MM.1S (cell line): ENCODE results near the gene ZNF513.

Source experiments
- DNase-seq: peaks from one replicate; pipeline ENCODE4 v3.0.0-alpha.2; 2015
- H2AFZ ChIP-seq: fragments of 300-600 bp; sonication (generic); 2 replicates; pipeline ENCODE4 v1.6.0; 2016; ENCODE audit warnings: antibody characterized with exemption, low read length
- H3F3A ChIP-seq: fragments of 300-600 bp; sonication (generic); 2 replicates; pipeline ENCODE4 v1.6.1; 2016; ENCODE audit warnings: mild to moderate bottlenecking, antibody characterized with exemption, low read length, moderate library complexity, mixed read lengths; ENCODE audit not compliant: insufficient read depth
- H3K27ac ChIP-seq: fragments of 300-600 bp; sonication (generic); 2 replicates; pipeline ENCODE4 v1.5.1; 2016; ENCODE audit warnings: mild to moderate bottlenecking, low read length
- H3K27me3 ChIP-seq: fragments of 300-600 bp; sonication (generic); replicated peaks from 2 replicates; pipeline ENCODE4 v1.6.0; 2016; ENCODE audit warnings: low read length; ENCODE audit not compliant: insufficient read depth
- H3K36me3 ChIP-seq: fragments of 300-600 bp; sonication (generic); replicated peaks from 2 replicates; pipeline ENCODE4 v1.6.1; 2016; ENCODE audit warnings: mild to moderate bottlenecking, low read length, mixed read lengths; ENCODE audit not compliant: insufficient read depth
- H3K4me1 ChIP-seq: fragments of 300-600 bp; sonication (generic); 2 replicates; pipeline ENCODE4 v1.6.1; 2016; ENCODE audit warnings: low read length, mixed read lengths
- H3K4me2 ChIP-seq: fragments of 300-600 bp; sonication (generic); 2 replicates; pipeline ENCODE4 v1.6.0; 2016; ENCODE audit warnings: low read depth, low read length
- H3K4me3 ChIP-seq: fragments of 300-600 bp; sonication (generic); 2 replicates; pipeline ENCODE4 v1.5.1; 2016; ENCODE audit warnings: low read length, mixed read lengths
- H3K79me2 ChIP-seq: fragments of 300-600 bp; sonication (generic); 2 replicates; pipeline ENCODE4 v1.6.1; 2016; ENCODE audit warnings: mixed run types, low read length, mixed read lengths
- H3K9ac ChIP-seq: fragments of 300-600 bp; sonication (generic); 2 replicates; pipeline ENCODE4 v1.6.1; 2016; ENCODE audit warnings: low read length, mixed read lengths
- H3K9me2 ChIP-seq: fragments of 300-600 bp; sonication (generic); replicated peaks from 2 replicates; pipeline ENCODE4 v1.6.1; 2016; ENCODE audit warnings: mild to moderate bottlenecking, low read length, mixed read lengths; ENCODE audit not compliant: insufficient read depth
- H3K9me3 ChIP-seq: fragments of 300-600 bp; sonication (generic); replicated peaks from 2 replicates; pipeline ENCODE4 v1.6.1; 2016; ENCODE audit warnings: mild to moderate bottlenecking, low read length, mixed read lengths; ENCODE audit not compliant: insufficient read depth
- H4K20me1 ChIP-seq: fragments of 300-600 bp; sonication (generic); 2 replicates; pipeline ENCODE4 v1.6.1; 2016; ENCODE audit warnings: mild to moderate bottlenecking, low read length, moderate library complexity, mixed read lengths; ENCODE audit not compliant: insufficient read depth
- EZH2 ChIP-seq: fragments of 300-600 bp; sonication (generic); optimal IDR thresholded peaks from 2 replicates; pipeline ENCODE3; 2017; ENCODE audit warnings: low read depth, mild to moderate bottlenecking, antibody characterized with exemption, low read length, mixed read lengths
- EZH2phosphoT487 ChIP-seq: fragments of 300-600 bp; sonication (generic); IDR thresholded peaks from 2 replicates; pipeline ENCODE4 v1.6.1; 2018; ENCODE audit warnings: antibody characterized with exemption, low read length
- TF ChIP-seq, protein P1 (sequence below): fragments of 300-600 bp; sonication (generic); IDR thresholded peaks from 2 replicates; pipeline ENCODE4 v1.5.1; 2016; ENCODE audit warnings: antibody characterized with exemption, low read length, mixed read lengths

Gene ZNF513

DNA sequence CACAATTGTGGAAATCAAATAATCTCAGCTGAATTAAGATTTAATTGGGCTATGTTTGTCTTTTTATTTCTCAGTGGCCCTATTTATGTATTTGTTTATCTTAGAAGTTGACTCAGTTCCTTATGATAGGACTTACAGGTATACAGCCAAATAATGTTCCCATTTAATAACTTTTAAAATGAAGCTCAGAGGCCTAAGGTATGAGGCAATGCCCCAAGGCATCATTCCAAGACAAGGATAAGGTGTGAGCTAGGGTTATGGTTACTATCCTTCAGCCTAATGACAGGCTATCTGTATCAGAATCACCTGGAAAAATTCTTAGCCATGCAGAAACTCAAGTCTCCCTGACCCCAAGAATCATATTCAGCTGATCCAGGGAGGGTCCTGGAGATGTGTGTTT is 40.5 kb upstream of the ZNF513 start:
- H3K9ac ChIP-seq: no peak overlapping the region
- H2AFZ ChIP-seq: no peak overlapping the region
- no peaks in the 10 kb centered on the region for H3F3A ChIP-seq
- no peaks in the 10 kb centered on the region for H3K4me1 ChIP-seq
- H4K20me1 ChIP-seq: no peaks in the 10 kb centered on the region
- H3K9me2 ChIP-seq: no peaks in the 10 kb centered on the region
- H3K4me2 ChIP-seq: no peak overlapping the region
- no peaks in the 10 kb centered on the region for H3K36me3 ChIP-seq
- no peak overlapping the region for H3K4me3 ChIP-seq
- TF ChIP-seq, protein P1, sequence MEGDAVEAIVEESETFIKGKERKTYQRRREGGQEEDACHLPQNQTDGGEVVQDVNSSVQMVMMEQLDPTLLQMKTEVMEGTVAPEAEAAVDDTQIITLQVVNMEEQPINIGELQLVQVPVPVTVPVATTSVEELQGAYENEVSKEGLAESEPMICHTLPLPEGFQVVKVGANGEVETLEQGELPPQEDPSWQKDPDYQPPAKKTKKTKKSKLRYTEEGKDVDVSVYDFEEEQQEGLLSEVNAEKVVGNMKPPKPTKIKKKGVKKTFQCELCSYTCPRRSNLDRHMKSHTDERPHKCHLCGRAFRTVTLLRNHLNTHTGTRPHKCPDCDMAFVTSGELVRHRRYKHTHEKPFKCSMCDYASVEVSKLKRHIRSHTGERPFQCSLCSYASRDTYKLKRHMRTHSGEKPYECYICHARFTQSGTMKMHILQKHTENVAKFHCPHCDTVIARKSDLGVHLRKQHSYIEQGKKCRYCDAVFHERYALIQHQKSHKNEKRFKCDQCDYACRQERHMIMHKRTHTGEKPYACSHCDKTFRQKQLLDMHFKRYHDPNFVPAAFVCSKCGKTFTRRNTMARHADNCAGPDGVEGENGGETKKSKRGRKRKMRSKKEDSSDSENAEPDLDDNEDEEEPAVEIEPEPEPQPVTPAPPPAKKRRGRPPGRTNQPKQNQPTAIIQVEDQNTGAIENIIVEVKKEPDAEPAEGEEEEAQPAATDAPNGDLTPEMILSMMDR: no peak
- TF ChIP-seq EZH2phosphoT487: no peak
- TF ChIP-seq EZH2: no peak
- no peak overlapping the region for H3K27ac ChIP-seq
- no peaks in the 10 kb centered on the region for H3K79me2 ChIP-seq
- H3K9me3 ChIP-seq: no peaks in the 10 kb centered on the region
- no peaks in the 10 kb centered on the region; the same call in 1 of the 2 replicates for H3K27me3 ChIP-seq
- DNase-seq: no peak

DNA sequence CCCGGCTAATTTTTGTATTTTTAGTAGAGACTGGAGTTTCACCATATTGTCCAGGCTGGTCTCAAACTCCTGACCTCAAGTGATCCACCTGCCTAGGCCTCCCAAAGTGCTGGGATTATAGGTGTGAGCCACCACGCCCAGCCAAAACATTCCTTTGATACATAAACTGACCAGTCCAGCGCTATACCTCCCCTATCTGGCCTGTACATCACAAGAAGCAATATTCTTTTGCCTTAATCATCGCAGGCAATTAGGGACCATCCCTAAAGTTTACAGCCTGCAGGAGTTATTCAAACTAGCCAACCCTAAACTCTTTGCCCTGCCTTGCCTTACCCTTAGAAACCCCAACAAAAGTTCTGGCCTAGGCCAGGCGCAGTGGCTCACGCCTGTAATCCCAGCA is 35.6 kb upstream of the ZNF513 start:
- Histone ChIP-seq H3K9me3 (no peaks in the 10 kb centered on the region), H3K9ac (no peak overlapping the region), H3F3A (no peaks in the 10 kb centered on the region), H3K79me2 (no peaks in the 10 kb centered on the region), H3K4me1 (no peaks in the 10 kb centered on the region), H3K36me3 (no peaks in the 10 kb centered on the region), H3K4me3 (no peak overlapping the region), H2AFZ (no peak overlapping the region), H4K20me1 (no peaks in the 10 kb centered on the region), H3K27ac (no peak overlapping the region), H3K9me2 (no peaks in the 10 kb centered on the region), H3K27me3 (no peaks in the 10 kb centered on the region), H3K4me2 (no peak overlapping the region)
- DNase-seq: no peak
- TF ChIP-seq, protein P1: no peak
- TF ChIP-seq EZH2 (no peak), EZH2phosphoT487 (no peak)

DNA sequence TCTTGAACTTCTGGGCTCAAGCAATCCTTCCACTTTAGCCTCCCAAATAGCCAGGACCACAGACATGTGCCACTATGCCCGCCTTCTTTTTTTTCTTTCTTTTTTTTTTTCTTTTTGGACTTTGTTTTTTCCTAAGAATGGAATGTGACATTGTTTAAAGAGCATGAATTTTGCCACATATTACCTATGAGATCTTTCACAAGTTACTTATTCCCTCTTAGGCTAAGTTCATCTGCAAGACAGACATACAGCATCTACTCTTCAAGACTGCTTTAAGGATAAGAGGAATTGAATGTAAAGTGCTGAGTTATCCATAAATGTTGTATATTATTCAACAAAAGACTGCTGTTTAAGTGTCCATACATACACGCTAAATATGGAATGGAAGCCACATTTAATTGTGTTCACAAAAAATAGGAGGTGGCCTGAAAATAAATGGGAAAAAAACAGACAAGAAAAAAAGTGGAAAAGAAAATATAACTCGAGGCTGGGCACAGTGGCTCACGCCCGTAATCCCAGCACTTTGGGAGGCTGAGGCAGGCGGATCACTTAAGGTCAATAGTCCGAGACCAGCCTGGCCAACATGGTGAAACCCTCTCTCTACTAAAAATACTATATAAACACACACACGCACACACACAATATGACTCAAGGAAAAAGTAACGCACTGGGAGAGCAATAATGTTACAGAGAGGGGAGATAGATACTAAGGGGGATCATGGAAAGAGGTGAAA is 32.1 kb upstream of the ZNF513 start:
- Histone ChIP-seq H3F3A (peaks cover 14% of the 10 kb centered on the region; the same call in 1 of the 2 replicates), H3K27ac (no peak overlapping the region), H2AFZ (no peak overlapping the region), H3K36me3 (0 out of 2 replicates have a peak, but pooled peaks cover under 1% of the 10 kb centered on the region), H3K4me1 (peaks cover 8% of the 10 kb centered on the region), H3K9ac (no peak overlapping the region), H3K27me3 (no peaks in the 10 kb centered on the region), H3K4me2 (no peak overlapping the region), H3K9me3 (no peaks in the 10 kb centered on the region), H4K20me1 (peaks cover 1% of the 10 kb centered on the region; the same call in 1 of the 2 replicates), H3K4me3 (no peak overlapping the region), H3K9me2 (no peaks in the 10 kb centered on the region), H3K79me2 (peaks cover 18% of the 10 kb centered on the region)
- TF ChIP-seq EZH2 (no peak), EZH2phosphoT487 (no peak)
- TF ChIP-seq, protein P1: no peak
- DNase-seq: no peak
